NK-92 (cell line): ENCODE measurements around the gene SMAD7.
"Not testable (repeated sequence)": the region's sequence is repeated elsewhere in the genome, so short reads cannot be mapped to it uniquely, and the experiment has no call there.

Source experiments
- DNase-seq: peaks from one replicate; lab custom pipeline; 2025; ENCODE audit not compliant: unreplicated experiment; lab: John Stamatoyannopoulos, UW

Gene SMAD7

DNA sequence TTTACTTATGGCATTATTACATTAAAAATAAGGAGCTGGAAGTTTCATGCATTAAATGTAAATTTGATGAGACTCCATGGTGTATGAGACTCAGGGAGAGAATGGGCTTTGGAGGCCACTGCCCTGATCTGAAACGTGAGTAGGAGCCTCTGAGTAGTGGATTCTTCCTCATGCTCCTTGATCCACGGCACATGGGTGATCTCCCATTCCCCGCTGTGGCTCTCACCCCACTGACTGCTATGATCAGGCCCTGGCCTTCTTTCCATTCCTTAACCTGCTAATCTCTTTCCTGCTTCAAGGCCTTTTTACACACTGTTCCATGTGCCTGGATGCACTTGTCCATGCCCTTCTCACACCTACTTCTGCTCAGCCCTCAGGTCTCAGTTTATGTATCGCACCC, 68.4 kb downstream of the SMAD7 start:
- no peak for DNase-seq

DNA sequence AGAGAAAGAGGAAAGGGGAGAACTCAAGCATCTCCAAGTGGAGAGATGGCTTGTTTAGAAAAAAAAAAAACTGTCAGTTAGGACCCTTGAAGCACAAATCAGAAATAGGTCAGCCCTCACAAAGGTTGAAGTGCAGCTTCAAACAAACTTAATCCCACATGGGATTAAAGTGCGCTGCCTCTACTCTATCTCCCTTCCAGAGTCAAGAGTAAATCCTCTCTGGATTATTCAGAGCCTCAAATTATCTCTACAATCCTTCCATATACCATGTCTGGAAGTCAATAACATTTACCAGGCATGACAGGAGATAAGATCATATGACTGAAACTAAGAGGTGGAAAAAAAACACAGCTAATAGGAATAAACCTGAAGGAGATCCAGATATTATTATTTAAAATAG, 69.8 kb downstream of the SMAD7 start:
- DNase-seq: no peak

DNA sequence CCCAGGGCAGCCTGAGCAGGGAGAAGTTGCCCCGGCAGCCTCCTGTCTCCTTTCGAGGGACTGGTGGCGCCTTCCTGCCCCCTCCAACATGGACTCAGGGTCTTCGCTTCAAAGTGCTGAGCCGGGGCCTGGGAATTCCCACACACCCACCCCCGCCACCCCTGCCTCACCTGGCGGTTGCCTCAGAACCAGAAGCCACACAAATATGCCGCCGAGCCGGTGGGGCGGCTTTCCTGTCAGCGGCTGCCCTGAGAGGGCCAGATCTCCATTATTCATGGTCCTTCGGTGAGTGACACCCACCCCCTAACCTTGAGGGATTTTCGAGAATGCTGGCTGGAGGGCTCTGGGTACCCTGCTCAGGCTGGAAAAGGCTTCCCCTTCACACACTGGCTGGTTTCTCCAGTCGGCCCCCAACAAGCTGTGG, 71.7 kb downstream of the SMAD7 start:
- no peak for DNase-seq

DNA sequence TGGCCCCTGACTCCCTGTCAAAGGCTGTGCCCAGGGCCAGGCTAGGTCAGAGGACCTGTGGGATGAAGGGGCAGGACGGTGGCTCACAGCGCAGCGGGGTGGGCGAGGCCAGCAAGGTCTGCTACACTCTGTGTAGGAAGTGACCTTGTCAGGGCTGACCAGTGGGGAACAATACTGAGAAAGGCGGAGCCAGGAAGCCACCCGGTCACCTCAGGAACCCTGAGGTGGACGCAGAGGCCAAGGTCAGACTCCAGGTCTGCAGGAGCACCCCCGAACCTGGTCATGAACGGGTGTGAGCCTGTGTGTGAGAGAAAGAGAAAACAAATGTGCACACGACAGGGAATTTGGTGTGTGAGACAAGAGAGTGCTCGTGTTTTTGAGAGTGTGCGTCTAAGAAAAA, 72.3 kb downstream of the SMAD7 start:
- DNase-seq: no peak

DNA sequence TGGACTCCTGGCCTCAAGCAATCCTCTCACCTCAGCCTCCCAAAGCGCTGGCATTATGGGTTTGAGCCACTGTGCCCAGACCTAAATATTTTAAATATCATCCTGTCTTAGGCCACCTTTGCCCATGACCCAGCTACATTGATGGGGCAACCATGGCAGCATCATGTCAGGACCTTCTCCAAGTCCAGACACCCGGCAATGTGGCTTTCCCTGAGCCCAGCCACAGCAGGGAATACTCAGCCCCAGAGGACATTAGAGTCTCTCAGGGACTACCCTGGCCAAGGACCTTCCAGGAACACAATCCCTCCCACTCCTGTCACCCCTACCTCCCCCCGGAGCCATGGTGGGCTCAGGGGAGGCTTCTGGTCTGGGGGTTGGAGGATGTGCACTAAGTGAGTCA, 72.8 kb downstream of the SMAD7 start:
- DNase-seq: no peak

DNA sequence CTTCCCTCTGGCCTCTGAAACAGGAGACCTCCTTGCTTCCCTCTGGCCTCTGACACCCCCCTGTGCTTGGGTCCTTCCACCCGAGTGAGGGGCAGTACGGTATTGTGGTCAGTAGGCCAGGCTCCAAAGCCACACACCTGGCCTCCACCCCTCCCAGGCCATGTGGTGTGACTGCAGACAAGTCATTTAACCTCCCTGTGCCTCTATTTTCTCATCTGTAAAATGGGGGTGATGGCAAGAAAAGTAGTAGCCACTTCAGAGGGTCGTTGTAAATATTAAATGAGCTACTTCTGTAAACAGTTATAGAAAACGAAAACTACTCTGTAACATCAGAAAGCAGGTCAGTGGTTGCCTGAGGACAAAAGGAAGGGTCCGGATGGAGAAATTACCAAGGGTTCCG, 74.2 kb downstream of the SMAD7 start:
- no peak for DNase-seq

DNA sequence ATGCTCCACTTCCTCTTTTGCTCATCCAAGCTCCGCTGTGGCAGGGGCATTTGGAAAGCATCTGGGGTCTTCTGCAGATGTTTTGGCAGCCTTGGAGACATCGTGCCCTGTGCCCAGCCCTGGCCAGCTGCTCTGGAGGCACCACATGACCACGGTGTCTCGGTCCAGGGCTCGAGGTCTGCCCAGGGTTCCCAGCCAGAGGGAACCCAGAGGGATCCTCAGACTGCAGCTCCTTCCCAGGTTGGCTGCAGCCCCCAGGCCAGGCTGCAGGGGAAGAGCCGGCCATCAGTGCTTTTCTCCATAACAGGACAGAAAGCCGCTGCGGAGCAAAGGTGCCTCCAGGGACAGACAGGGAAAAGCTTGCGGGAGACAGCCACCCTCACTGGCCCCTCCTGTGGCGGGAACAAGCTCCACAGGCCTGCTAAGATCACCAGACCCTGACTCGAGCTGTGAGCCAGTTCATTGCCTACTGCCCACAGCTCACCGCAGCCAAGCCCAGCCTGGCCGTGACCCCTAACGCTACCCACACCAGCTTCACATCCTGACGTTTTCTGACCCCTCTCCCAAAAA, 74.7 kb downstream of the SMAD7 start:
- DNase-seq: no peak

DNA sequence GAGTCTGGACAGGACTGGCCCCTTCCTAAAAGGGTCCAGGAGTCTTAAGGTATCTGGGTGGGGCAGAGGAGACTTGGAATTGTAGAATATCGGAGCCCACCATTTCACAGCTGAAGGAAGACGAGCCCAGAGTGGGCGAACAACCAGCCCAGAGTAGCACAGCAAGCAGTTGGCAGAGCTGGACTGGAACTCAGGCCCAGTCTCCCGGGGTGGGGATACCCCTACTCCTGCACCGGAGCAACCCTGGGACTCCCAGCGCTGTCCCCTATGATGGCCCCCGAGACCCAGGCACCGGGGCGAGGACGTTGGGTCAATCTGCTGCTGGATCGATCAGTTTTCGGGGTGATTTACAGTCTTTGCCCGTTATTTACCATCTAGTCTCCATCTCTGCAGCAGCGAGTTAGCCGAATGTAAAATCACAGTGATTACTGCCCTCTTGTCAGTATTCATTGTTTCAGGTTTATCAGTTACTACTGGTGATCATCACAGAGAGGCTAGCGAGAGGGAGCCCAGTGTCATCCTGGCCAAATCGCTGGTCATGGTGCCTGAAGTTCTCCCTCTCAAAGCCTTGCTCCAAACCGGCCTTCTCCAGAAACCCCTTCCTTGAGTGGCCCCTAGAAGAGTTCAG, 75.3 kb downstream of the SMAD7 start:
- DNase-seq: no peak

DNA sequence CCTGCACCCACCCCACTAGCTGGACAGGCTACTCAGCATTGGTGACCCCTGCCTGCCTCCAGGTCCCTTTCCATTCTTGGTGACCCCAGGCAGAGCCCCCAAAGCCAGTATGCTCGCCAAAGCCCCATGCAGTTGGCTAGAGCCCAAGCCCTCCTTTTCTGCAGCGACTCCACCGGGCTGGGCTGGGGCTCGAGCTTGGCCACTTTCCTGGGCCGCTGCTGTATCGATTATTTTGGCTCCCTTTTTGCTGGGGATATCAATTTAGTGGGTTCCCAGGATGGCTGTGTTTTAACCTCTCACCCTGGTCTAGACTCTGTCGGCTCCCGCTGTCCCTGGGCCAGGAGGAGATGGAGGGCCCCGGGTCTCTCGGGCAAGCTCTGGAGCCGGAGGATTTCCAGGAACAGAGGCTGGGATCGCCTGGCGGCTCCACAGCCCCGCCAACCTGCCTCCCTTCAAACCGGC, 76.0 kb downstream of the SMAD7 start:
- no peak for DNase-seq

DNA sequence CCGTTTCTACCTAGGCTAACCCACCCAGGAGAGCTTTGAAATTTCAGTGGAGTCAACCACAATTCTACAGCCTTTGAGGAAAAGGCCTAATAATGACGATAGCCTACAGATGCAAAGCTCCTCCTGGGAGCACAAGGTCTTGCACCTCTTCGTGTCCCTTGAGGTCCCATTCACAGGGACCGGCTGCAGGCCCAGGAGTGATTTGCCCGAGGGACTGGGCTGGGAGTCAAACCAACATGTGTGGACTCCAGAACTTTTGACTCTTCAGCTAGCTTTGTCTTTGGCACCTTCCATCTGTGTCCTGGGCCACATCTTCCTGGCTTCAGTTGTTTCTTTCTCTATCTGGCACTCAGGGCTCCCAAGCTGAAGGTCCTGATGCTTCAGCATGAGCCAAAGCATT, 76.5 kb downstream of the SMAD7 start:
- no peak for DNase-seq

DNA sequence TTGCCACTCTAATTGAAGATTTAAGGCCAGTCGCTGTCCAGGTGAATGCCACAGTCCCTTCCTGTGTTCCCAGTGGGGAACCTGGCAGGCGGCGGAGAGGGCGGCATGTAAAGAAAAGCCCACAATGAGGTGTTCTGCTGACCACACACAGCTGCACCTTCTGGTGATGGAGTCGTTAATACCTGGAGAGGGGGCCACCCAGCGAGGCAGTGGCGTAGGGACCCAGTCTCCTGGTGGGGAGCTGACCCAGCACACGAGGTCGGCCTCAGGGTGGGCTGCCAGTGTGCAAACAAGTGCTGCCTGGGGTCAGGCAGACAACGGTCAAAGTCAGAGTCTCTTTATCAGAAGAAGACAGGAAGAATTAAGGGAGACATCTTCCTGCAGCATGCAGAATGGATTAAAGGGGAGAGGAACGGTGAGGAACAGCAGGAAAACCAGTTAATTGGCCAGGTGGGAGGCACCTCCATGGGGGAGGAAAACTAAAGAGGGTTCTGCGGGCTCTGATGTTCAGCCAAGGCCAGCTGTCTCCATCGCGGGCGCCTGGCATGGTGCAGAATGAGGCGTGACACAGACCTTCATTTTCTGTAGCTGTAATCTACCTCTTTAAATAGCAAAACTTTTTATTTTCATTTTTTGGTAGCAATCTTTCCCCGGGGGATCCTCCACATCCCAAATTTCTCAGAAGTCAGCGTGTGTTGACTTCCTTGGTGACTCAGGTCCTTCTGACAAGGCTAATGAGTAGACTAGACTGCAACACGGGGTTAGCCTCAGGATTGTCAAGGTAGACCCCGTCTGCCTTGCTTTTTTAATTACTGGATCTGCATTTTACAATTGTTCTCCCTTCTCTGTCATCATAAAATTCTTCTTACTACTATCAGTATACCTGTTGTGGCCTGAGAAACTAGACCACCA, 78.3 kb downstream of the SMAD7 start:
- no peak for DNase-seq

DNA sequence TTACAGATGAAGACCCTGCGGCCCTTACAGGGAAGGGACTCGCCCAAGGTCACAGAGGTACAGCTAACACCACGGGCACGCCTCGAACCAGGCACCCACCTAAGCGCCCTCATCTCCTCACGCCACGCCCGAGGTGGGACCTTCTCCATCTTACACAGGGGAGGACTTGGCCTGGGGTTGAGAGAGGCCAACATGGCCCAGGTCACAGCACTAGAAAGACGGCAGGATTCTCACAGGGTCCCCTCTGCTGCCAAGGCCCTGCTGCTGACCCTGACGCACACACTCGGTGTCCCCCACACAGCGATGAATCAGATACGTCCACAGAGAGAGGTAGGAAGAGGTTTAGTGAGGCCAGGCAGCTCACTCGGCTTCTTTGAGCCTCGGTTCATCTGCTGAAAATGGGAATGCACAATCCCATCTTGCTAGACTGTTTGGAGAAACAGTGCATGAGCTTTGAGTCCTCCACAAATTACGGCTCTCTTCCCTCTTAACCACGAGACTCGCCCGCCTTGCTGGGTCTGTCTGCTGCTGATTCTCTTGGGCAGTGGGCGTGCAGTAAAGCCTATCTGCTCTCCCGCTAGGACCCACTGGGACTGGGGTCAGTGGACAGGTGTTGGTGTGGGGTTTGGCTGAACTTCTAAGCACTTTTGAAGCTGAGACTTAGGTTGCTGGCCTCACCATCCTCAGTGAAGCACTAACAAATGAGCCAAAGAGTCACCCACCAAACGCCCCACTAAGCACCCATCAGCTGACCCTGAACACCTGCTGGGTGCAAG, 79.2 kb downstream of the SMAD7 start:
- no peak for DNase-seq

DNA sequence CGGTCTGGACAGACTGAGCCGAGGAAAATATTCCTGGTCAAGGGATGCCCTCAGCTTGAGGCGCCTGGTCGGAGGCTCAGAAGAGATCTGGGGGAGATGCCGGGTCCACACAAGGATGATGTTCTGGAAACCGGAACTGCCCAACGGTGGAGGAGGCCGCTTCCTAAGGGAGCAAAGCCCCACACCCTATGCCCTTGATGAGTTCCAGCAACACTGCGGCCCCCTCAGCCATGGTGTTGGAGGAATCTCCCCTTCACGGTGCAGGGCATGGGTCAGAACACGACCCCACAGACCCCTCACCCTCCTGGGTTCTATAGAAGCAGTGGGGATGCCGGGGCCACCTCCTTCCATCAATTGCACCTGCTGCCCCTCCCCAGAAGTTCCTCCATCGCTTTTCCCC, 79.8 kb downstream of the SMAD7 start:
- not testable (repeated sequence) for DNase-seq
